ENCODE data around the gene FURIN. TPM values are rescaled to one million over a fixed set of nuclear protein-coding genes. Genes with fewer than 3 reads are reported as not detected.

Gene FURIN
- total RNA-seq, 1 donor from 2014 or later, result 103 TPM

DNA sequence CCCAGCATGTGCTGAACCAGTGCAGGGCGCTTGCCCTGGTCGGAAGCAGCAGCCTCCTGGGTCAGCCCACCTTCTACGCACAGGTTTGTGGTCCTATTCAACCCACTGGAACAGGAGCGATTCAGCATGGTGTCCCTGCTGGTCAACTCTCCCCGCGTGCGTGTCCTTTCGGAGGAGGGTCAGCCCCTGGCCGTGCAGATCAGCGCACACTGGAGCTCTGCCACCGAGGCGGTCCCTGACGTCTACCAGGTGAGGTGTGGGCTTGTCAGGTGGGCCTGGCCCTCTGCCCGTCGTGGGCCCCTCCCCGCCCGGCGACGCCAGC lies 42.9 kb downstream of the FURIN start:
- peaks cover 4% of the 10 kb centered on the region for H3K36me3 ChIP-seq (ENCODE audit: control insufficient read depth, insufficient read depth, low read length)
- DNase-seq (ENCODE audit: low read depth), result no peak
- no peaks in the 10 kb centered on the region for H3K27me3 ChIP-seq (ENCODE audit: control insufficient read depth, insufficient read depth, low read length)
- TF ChIP-seq, protein P1, sequence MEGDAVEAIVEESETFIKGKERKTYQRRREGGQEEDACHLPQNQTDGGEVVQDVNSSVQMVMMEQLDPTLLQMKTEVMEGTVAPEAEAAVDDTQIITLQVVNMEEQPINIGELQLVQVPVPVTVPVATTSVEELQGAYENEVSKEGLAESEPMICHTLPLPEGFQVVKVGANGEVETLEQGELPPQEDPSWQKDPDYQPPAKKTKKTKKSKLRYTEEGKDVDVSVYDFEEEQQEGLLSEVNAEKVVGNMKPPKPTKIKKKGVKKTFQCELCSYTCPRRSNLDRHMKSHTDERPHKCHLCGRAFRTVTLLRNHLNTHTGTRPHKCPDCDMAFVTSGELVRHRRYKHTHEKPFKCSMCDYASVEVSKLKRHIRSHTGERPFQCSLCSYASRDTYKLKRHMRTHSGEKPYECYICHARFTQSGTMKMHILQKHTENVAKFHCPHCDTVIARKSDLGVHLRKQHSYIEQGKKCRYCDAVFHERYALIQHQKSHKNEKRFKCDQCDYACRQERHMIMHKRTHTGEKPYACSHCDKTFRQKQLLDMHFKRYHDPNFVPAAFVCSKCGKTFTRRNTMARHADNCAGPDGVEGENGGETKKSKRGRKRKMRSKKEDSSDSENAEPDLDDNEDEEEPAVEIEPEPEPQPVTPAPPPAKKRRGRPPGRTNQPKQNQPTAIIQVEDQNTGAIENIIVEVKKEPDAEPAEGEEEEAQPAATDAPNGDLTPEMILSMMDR (IDR thresholded peaks at IDR 0.05; ENCODE audit: insufficient read depth, low read length, poor library complexity, severe bottlenecking), result no peak
- no peak overlapping the region for H3K4me3 ChIP-seq (ENCODE audit: low read depth, low read length)

DNA sequence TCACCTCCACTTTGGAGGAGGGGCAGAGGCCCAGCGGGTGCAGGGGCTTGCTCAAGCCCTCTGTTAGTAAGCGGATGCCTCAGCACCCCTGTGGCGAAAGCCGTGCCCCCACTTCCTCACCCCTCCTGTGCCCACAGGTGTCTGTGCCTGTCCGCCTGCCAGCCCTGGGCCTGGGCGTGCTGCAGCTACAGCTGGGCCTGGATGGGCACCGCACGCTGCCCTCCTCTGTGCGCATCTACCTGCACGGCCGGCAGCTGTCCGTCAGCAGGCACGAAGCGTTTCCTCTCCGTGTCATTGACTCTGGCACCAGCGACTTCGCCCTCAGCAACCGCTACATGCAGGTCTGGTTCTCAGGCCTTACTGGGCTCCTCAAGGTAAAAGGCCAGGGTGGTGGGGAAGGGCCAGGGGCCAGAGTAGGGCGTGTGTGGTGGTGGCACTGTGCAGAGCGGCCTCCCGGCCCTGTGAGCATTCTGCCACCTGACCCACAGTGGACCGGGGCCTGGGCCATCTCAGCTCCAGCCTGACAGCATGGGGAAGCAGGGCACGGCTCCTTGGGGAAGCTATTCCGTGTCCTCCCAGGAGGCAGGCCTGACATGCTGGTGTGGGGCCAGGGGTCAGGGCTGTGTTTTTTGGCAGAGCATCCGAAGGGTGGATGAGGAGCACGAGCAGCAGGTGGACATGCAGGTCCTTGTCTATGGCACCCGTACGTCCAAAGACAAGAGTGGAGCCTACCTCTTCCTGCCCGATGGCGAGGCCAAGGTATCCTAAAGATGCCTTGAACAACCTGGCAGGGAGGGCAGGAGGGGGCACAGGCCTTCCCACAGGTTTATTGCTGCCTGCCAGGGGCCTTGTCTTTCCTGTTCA lies 43.8 kb downstream of the FURIN start:
- Histone ChIP-seq H3K36me3 (ENCODE audit: control insufficient read depth, insufficient read depth, low read length) (peaks cover 3% of the 10 kb centered on the region), H3K4me3 (ENCODE audit: low read depth, low read length) (no peak overlapping the region), H3K27me3 (ENCODE audit: control insufficient read depth, insufficient read depth, low read length) (no peaks in the 10 kb centered on the region)
- no peak for DNase-seq (ENCODE audit: low read depth)
- TF ChIP-seq, protein P1 (IDR thresholded peaks at IDR 0.05; ENCODE audit: insufficient read depth, low read length, poor library complexity, severe bottlenecking), result no peak

DNA sequence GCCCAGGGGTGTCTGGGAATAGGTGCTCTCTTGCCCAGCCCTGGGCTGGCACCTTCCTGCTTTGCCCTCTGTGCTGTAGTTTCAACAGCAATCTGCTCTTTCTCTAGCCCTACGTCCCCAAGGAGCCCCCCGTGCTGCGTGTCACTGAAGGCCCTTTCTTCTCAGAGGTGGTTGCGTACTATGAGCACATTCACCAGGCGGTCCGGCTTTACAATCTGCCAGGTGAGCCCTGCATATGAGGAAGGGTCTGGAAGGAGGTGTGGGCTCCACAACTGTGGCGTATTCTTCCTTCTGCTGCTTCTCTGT lies 44.3 kb downstream of the FURIN start:
- no peak for DNase-seq (ENCODE audit: low read depth)
- H3K36me3 ChIP-seq (ENCODE audit: control insufficient read depth, insufficient read depth, low read length), result peaks cover 3% of the 10 kb centered on the region
- TF ChIP-seq, protein P1 (IDR thresholded peaks at IDR 0.05; ENCODE audit: insufficient read depth, low read length, poor library complexity, severe bottlenecking), result no peak
- H3K27me3 ChIP-seq (ENCODE audit: control insufficient read depth, insufficient read depth, low read length), result no peaks in the 10 kb centered on the region
- no peak overlapping the region for H3K4me3 ChIP-seq (ENCODE audit: low read depth, low read length)

DNA sequence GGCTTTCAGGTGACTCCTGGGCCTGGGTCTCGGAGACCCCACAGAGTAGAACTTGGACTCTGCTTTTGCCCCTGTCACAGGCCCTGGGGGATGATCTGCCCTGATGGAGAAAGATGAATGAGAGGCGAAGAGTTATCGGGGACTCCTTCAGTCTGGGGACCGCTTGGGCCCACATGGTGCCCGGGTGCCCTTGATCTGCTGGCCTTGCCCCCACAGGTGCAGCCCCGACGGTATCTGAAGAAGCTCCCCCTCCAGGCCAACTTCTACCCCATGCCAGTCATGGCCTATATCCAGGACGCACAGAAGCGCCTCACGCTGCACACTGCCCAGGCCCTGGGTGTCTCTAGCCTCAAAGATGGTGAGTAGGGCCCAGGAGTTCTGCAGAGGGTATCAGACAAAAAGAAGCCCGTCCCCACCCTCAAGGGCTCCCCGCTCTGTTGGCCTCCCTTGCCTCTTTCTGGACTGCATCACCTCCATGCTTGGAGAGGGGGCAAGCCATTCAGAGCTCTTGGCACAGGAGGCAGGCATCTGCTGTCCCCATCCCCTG lies 45.1 kb downstream of the FURIN start:
- peaks cover 3% of the 10 kb centered on the region for H3K36me3 ChIP-seq (ENCODE audit: control insufficient read depth, insufficient read depth, low read length)
- no peak overlapping the region for H3K4me3 ChIP-seq (ENCODE audit: low read depth, low read length)
- no peaks in the 10 kb centered on the region for H3K27me3 ChIP-seq (ENCODE audit: control insufficient read depth, insufficient read depth, low read length)
- DNase-seq (ENCODE audit: low read depth), result no peak
- TF ChIP-seq, protein P1 (IDR thresholded peaks at IDR 0.05; ENCODE audit: insufficient read depth, low read length, poor library complexity, severe bottlenecking), result no peak

DNA sequence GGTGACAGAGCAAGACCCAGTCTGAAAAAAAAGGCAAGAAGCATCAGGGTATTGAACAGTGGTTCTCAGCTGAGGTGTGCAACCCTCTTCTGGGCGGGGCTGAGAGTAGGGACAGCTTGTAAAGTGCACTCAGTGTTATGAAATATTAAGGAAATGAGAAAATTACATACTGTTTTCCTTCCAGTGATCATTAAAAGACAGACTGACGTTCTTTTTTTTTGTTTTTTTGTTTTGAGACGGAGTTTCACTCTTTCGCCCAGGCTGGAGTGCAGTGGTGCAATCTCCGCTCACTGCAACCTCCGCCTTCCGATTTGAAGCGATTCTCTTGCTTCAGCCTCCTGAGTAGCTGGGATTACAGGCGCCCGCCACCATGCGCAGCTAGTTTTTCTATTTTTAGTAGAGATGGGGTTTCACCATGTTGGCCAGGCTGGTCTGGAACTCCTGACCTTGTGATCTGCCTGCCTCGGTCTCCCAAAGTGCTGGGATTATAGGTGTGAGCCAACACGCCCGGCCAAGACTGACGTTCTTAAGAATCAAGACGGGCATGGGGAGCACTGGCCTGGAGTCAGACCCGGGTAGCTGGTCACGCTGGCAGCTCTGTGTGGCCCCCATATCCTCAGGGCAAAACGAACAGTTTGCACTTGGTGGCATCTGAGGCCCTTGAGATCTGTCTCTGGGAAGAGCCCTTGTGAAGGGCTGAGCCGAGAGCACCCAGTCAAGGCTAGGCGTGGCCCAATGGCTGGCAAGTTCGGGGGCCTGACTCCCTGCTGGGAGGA lies 46.1 kb downstream of the FURIN start:
- no peak for DNase-seq (ENCODE audit: low read depth)
- TF ChIP-seq, protein P1 (IDR thresholded peaks at IDR 0.05; ENCODE audit: insufficient read depth, low read length, poor library complexity, severe bottlenecking), result no peak
- no peak overlapping the region for H3K4me3 ChIP-seq (ENCODE audit: low read depth, low read length)
- peaks cover 3% of the 10 kb centered on the region for H3K36me3 ChIP-seq (ENCODE audit: control insufficient read depth, insufficient read depth, low read length)
- H3K27me3 ChIP-seq (ENCODE audit: control insufficient read depth, insufficient read depth, low read length), result no peaks in the 10 kb centered on the region

All from kidney epithelial cell (primary cell).